ENCODE data around the gene GLOD4.
"Not testable (repeated sequence)": the region's sequence is repeated elsewhere in the genome, so short reads cannot be mapped to it uniquely, and the experiment has no call there.

Gene GLOD4

GRCh38 chr17:789931-790873 lies 8.1 kb upstream of the GLOD4 start:
- not testable (repeated sequence) for H2AFZ ChIP-seq (ENCODE audit: low read depth, low read length); H3K27ac ChIP-seq (ENCODE audit: low read length); H3K4me1 ChIP-seq (ENCODE audit: insufficient read depth, low read length); H3K9me3 ChIP-seq (ENCODE audit: insufficient read depth, low read length, severe bottlenecking); H3K4me2 ChIP-seq (ENCODE audit: insufficient read depth, low read length); H3K27me3 ChIP-seq (ENCODE audit: insufficient read depth, low read length, poor library complexity); DNase-seq; H3K79me2 ChIP-seq (ENCODE audit: insufficient read depth, low read length); H3K4me3 ChIP-seq (ENCODE audit: low read depth in 1 of 2, low read length in 2 of 2); H3K9ac ChIP-seq (ENCODE audit: low read depth, low read length)
- Histone ChIP-seq H3K36me3 (ENCODE audit: insufficient read depth, low read length) (peaks cover 71% of the 10 kb centered on the region), H4K20me1 (ENCODE audit: insufficient read depth, low read length) (peaks cover 20% of the 10 kb centered on the region)
- ATAC-seq (ENCODE audit: insufficient read depth, low read depth): peak; percentile 35; the same call in 2 of the 3 replicates

DNA sequence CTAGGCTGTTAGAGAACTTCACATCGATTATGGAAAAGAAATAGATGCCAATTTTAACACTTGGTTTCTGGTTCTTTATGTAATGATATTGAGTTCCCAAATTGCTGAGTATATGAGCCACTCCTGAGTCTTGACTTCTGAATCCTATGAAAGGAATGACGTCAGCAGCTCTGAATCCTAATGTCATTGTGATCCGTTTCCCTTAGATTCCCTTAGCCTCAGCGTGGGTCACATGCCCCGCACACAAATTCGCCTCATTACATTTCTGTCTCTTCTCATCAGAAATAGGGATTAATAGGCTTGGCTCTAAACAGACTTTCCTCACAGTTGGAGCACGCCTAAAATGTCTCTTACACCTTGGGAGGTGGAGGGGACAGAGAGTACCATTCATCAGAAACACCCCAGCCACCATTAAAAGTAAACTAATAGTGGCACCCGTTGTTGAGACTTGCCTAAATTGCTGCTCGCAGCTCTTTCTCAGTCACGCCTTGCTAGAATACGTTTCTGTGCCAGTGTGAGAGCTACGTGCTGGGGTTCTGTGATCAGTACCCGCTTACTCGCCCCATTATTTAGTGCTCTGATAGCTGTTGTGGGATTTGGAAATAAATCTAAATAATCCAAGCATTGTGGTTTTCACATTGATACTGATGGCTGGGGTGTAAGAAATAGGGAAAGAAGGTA lies 7.2 kb upstream of the GLOD4 start:
- H3K4me2 ChIP-seq (ENCODE audit: insufficient read depth, low read length): no peak overlapping the region
- peaks cover 7% of the 10 kb centered on the region for H3K4me1 ChIP-seq (ENCODE audit: insufficient read depth, low read length)
- no peak for DNase-seq
- TF ChIP-seq CTCF (IDR thresholded peaks at IDR 0.05; ENCODE audit: borderline replicate concordance, extremely low read depth, low read length, poor library complexity, severe bottlenecking) (no peak), EZH2 (IDR thresholded peaks at IDR 0.05; ENCODE audit: borderline replicate concordance, low read depth, low read length, severe bottlenecking) (no peak)
- H3K27ac ChIP-seq (ENCODE audit: low read length): no peak overlapping the region
- no peaks in the 10 kb centered on the region for H3K9me3 ChIP-seq (ENCODE audit: insufficient read depth, low read length, severe bottlenecking)
- no peak overlapping the region for H2AFZ ChIP-seq (ENCODE audit: low read depth, low read length)
- peaks cover 12% of the 10 kb centered on the region for H3K79me2 ChIP-seq (ENCODE audit: insufficient read depth, low read length)
- no peak for ATAC-seq (ENCODE audit: insufficient read depth, low read depth)
- no peak overlapping the region for H3K9ac ChIP-seq (ENCODE audit: low read depth, low read length)
- no peak overlapping the region for H3K4me3 ChIP-seq (ENCODE audit: low read depth in 1 of 2, low read length in 2 of 2)
- peaks cover 21% of the 10 kb centered on the region for H4K20me1 ChIP-seq (ENCODE audit: insufficient read depth, low read length)
- H3K36me3 ChIP-seq (ENCODE audit: insufficient read depth, low read length): peaks cover 78% of the 10 kb centered on the region
- no peaks in the 10 kb centered on the region for H3K27me3 ChIP-seq (ENCODE audit: insufficient read depth, low read length, poor library complexity)

DNA sequence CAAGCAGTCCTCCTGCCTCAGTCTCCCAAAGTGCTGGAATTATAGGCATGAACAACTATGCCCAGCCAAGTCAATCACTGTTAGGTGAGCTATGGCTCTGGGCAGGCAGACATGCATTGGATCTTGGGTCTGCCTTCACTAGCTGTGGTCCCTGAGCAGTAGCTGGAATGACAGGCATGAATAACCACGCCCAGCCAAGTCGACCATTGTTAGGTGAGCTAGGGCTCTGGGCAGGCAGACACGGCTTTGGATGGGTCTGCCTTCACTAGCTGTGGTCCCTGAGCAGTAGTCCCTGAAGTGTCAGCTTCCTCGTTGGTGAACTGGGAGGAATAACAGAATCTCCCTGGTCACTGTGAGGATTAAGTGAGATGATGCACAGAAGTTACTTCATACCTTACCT lies 6.5 kb upstream of the GLOD4 start:
- Histone ChIP-seq H3K27me3 (ENCODE audit: insufficient read depth, low read length, poor library complexity) (no peaks in the 10 kb centered on the region), H3K4me3 (ENCODE audit: low read depth in 1 of 2, low read length in 2 of 2) (no peak overlapping the region), H3K9me3 (ENCODE audit: insufficient read depth, low read length, severe bottlenecking) (no peaks in the 10 kb centered on the region), H3K4me1 (ENCODE audit: insufficient read depth, low read length) (peaks cover 14% of the 10 kb centered on the region), H3K27ac (ENCODE audit: low read length) (no peak overlapping the region), H2AFZ (ENCODE audit: low read depth, low read length) (no peak overlapping the region), H3K9ac (ENCODE audit: low read depth, low read length) (no peak overlapping the region), H4K20me1 (ENCODE audit: insufficient read depth, low read length) (peaks cover 25% of the 10 kb centered on the region), H3K36me3 (ENCODE audit: insufficient read depth, low read length) (peaks cover 80% of the 10 kb centered on the region), H3K79me2 (ENCODE audit: insufficient read depth, low read length) (peaks cover 19% of the 10 kb centered on the region), H3K4me2 (ENCODE audit: insufficient read depth, low read length) (no peak overlapping the region)
- TF ChIP-seq CTCF (IDR thresholded peaks at IDR 0.05; ENCODE audit: borderline replicate concordance, extremely low read depth, low read length, poor library complexity, severe bottlenecking): no peak
- no peak for TF ChIP-seq EZH2 (IDR thresholded peaks at IDR 0.05; ENCODE audit: borderline replicate concordance, low read depth, low read length, severe bottlenecking)
- ATAC-seq (ENCODE audit: insufficient read depth, low read depth): no peak
- DNase-seq: no peak

DNA sequence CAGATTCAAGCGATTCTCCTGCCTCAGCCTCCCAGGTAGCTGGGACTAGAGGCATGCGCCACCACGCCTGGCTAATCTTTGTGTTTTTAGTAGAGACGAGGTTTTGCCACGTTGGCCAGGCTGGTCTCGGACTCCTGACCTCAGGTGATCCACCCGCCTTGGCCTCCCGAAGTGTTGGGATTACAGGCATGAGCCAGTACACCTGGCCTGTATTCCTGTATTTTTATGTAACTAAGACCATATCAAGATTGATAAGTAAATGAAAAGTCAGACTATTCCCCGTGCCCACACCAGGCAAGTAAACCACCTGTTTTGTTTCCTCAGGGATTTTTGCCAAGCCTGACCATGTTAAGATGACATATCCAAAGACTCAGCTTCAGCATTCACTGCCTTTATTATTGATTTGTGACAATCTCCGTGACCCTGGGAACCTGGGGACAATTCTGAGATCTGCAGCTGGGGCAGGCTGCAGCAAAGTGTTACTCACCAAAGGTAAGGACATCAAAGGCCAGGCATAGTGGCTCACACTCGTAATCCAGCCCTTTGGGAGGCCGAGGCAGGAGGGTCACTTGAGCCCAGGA lies 5.7 kb upstream of the GLOD4 start:
- Histone ChIP-seq H3K4me1 (ENCODE audit: insufficient read depth, low read length) (peaks cover 22% of the 10 kb centered on the region), H2AFZ (ENCODE audit: low read depth, low read length) (no peak overlapping the region), H3K4me3 (ENCODE audit: low read depth in 1 of 2, low read length in 2 of 2) (no peak overlapping the region), H3K9me3 (ENCODE audit: insufficient read depth, low read length, severe bottlenecking) (no peaks in the 10 kb centered on the region), H3K36me3 (ENCODE audit: insufficient read depth, low read length) (peaks cover 76% of the 10 kb centered on the region), H3K4me2 (ENCODE audit: insufficient read depth, low read length) (no peak overlapping the region), H3K27ac (ENCODE audit: low read length) (no peak overlapping the region), H3K79me2 (ENCODE audit: insufficient read depth, low read length) (peaks cover 27% of the 10 kb centered on the region), H3K27me3 (ENCODE audit: insufficient read depth, low read length, poor library complexity) (no peaks in the 10 kb centered on the region), H4K20me1 (ENCODE audit: insufficient read depth, low read length) (peaks cover 22% of the 10 kb centered on the region), H3K9ac (ENCODE audit: low read depth, low read length) (no peak overlapping the region)
- ATAC-seq (ENCODE audit: insufficient read depth, low read depth) (no peak), DNase-seq (no peak)
- no peak for TF ChIP-seq EZH2 (IDR thresholded peaks at IDR 0.05; ENCODE audit: borderline replicate concordance, low read depth, low read length, severe bottlenecking)
- TF ChIP-seq CTCF (IDR thresholded peaks at IDR 0.05; ENCODE audit: borderline replicate concordance, extremely low read depth, low read length, poor library complexity, severe bottlenecking): no peak

DNA sequence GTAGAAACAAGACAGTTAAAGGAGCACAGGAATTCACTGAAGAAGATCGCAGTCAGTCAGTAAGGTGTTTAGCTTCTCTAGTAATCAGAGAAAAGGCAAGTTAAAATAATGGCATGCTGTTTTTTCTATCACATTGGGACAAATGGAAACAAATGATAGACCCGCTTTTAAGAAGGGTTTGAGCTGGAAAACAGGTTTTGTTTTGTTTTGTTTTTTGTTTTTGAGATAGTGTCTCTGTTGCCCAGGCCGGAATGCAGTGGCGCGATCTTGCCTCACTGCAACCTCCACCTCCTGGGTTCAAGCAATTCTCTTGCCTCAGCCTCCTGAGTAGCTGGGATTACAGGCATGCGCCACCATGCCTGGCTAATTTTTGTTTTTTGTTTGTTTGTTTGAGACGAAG lies 3.8 kb upstream of the GLOD4 start:
- Histone ChIP-seq H3K36me3 (ENCODE audit: insufficient read depth, low read length) (peaks cover 58% of the 10 kb centered on the region), H3K79me2 (ENCODE audit: insufficient read depth, low read length) (peaks cover 46% of the 10 kb centered on the region), H4K20me1 (ENCODE audit: insufficient read depth, low read length) (peaks cover 10% of the 10 kb centered on the region; the same call in 1 of the 2 replicates), H3K4me1 (ENCODE audit: insufficient read depth, low read length) (peaks cover 30% of the 10 kb centered on the region)
- ATAC-seq (ENCODE audit: insufficient read depth, low read depth); H3K27me3 ChIP-seq (ENCODE audit: insufficient read depth, low read length, poor library complexity); H3K27ac ChIP-seq (ENCODE audit: low read length); H3K4me3 ChIP-seq (ENCODE audit: low read depth in 1 of 2, low read length in 2 of 2); H3K9ac ChIP-seq (ENCODE audit: low read depth, low read length); DNase-seq; H2AFZ ChIP-seq (ENCODE audit: low read depth, low read length); H3K4me2 ChIP-seq (ENCODE audit: insufficient read depth, low read length); H3K9me3 ChIP-seq (ENCODE audit: insufficient read depth, low read length, severe bottlenecking): not testable (repeated sequence)

Measured in DND-41 (cell line).